Skin of body (tissue), 2 donors: ENCODE measurements around the gene GSTO1. TPM values are rescaled to one million over a fixed set of nuclear protein-coding genes. Genes with fewer than 3 reads are reported as not detected.

ENCODE experiments used
- DNase-seq: peaks from one replicate; lab custom pipeline; 2025; lab: John Stamatoyannopoulos, UW
- total RNA-seq: library from RNA; depleted of rRNA; stranded (reverse); fragments of >200 nt; gene quantifications from one replicate; pipeline ENCODE4 v1.2.3, GENCODE V29; 2014

The GSTO1 gene
- total RNA-seq, 1 donor from 2014 or later: 46.6 TPM

DNA sequence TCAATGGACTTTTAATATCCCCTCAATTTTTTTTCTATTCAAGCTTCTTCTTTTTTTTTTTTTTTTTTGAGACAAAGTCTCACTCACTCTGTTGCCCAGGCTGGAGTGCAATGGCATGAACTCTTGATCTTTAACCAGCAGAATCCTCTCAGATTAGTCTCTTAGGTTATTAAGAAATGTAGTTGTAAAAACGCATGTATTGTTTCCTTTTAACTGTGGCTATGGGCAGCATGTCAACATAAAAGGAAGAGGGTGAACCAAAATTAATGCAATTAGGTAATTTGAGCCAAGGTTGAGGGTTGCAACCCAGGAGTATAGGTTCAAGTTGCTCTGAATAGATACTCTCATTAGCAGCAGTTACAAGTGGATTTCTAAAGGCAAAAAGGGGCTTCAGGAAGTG is 4.3 kb upstream of the GSTO1 start:
- DNase-seq: no peak

DNA sequence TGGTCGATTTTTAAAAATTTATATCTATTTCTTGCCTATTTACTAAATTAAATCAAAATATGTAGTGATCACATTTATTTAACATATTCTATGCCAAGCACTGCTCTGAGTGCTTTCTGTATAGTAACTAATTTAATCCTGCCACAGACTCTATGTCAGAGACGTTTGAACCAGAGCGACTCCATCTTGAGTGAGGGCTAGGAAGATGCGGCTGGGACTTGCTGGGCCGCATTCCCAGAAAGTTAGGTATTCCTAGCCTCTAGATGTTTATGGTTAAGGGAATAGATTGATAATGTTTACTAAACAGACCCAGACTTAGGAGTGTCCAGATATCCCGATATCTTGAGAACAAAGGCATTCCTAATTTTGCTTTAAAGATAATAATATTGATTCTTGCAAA is 3.2 kb upstream of the GSTO1 start:
- DNase-seq: no peak

DNA sequence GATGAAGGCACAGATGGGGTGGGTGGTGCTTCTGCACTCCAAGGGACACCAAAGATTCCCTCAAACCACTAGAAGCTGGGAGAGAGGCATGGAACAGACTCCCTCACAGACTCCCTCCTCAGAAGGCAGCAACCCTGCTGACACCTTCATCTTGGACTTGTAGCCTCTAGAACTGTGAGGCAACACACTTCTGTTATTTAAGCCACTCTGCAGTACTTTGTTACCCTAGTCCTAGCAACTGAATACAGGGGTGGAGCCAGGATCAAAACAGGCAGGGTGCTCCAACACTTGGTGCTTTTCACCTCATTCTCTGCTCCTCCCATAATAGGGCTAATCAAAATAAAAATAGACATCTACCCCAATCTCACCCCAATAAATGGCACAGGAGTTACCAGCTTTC is 2.3 kb upstream of the GSTO1 start:
- no peak for DNase-seq

DNA sequence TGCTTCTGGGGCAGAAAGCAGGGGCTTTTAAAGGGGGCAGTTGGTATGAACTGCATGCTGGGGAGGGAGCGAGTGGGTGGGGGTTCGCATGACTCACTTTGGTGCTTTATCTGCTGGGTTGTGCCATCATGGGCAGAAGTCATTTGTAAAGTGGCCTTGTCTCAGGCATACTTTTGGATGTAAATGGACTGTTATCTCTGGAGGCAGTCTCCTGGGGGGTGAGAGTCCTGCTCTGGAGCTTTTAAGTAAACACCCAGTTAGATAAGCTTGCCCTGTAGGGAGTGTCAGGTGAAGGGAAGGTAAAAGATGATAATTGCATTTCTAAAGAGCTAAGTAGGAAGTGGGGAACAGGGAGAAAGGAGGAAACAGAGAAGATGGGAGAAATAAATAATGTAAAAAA is 1.6 kb upstream of the GSTO1 start:
- no peak for DNase-seq

DNA sequence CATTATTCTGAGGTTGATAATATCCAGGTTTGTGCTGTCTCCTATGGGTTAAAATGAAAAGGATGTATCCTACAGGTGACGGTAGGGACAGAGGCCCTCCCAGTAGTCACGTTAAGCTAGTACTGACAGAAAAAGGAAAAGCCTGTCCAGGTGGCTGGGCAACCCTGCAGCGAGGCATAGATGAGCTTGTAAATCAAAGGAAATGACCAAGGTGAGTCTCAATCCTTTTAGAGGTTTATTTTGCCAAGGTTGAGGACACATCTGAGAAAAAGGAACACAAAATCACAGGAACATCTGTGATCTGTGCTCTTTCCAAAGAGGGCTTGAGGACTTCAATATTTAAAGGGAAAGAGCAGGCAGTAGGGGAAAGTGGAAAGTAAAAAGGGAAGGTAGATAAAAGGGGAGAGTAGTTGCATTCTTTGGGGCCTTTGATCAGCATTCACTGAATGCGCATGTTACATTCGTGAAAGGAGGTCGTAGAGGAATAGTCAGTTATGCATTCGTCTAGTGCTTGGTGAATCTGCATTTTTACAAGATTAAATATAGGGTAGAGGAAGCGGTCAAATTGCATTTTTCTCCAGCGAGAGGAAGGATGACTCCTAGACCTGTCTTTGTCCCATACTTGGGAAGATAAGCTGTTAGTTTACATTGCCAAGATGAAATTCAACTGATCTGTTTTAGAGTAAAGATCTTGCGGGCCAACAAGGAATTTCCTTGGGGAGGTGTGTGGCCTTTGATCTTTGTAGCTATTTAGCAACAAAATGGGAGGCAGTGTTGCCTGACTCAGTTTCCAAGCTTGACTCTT is 884 bp upstream of the GSTO1 start:
- no peak for DNase-seq

DNA sequence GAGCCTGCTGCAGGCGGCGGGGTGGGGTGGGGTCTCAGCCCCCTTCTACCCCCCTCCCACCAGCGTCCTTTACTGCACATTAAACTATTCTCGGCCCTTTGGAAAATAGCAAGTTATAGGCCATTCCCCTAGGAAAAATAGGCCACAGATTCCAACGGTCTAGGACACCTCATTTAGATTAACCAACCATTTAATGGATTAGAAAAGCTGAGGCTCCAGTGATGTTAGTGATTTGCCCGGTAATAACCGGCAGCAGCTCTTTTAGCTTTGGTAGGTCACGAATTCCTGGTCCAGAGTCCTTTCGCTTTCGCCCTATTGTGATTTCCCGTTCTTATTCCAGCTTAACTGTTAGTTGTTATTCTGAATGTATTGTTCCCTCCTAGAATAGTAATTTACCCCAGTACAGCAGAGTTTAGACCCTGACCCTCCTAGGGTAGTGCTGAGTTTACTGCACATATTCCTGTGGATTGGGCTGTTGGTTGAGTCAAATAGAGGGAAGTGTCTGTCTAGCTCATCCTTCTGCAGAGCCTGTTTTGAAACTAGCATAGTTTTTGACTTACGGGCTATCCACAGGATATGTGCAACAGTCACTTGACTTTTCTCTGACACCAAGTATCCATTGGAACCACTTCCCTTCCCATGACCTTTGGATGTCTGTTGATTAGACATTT is 754 bp downstream of the GSTO1 start:
- DNase-seq: peak; percentile 57

DNA sequence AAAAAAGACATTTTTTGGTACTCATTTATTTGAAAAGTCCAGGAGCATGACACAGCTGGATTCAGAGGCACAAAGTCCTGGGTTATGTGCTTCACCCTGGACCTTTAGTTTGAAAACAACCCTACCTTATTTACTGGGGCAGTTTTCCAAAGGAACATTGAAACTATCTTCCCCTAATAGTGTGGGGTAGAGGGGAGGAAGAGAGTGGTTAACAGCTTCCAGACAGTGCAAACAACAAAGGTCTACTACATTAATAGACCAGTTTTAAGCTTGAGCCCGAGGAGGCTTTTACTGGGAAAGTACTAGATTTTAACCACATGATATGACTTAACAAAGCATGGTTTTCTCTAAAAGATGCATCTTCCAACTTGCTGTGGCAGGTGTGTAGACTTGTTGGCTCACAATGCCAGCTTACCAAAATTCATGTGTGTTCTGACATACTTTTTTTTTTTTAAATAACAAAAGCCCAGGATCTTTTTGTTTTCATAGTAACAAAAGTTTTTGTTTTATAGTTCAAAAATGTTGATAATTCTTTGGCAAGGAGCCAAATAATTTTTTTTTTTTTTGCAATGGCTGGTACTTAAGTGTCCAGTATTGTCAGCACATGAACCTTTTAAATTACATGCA is 1.8 kb downstream of the GSTO1 start:
- DNase-seq: no peak

DNA sequence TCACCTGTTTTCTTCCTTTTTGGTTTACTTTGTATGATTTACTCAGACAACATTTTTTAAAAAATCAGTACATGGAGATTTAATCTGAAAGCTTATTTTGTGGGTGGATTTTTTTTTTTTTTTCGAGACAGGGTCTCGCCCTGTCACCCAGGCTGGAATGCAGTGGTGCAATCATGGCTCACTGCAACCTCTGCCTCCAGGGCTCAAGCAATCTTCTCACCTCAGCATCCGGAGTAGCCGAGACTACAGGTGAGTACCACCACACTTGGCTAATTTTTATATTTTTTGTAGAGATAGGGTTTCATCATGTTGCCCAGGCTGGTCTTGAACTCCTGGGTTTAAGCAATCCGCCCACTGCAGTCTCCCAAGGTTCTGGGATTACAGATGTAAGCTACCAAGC is 2.5 kb downstream of the GSTO1 start:
- no peak for DNase-seq

DNA sequence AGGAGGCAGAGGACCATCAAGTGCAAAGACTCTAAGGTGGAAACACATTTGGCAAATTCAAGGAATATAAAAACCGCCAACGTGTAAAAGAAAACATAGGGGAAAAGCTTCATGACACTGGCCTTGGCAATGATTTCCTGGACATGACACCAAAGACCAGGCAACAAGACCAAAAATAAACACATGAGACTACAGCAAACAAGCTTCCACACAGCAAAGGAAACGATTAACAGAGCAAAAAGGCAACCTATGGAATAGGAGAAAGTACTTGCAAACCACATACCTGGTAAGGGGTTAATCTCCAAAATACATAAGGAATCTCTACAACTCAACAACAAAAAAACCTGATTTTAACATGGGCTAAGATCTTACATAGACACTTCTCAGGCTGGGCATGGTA is 3.5 kb downstream of the GSTO1 start:
- no peak for DNase-seq

DNA sequence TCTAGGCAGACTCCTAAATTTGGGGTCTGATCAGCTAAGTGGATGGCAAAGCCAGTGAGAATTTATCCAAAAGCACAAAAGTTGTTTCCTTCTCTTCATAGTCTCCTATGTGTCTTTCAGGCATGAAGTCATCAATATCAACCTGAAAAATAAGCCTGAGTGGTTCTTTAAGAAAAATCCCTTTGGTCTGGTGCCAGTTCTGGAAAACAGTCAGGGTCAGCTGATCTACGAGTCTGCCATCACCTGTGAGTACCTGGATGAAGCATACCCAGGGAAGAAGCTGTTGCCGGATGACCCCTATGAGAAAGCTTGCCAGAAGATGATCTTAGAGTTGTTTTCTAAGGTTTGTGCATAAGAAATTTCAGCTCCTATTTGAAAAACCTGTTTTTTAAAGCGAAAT is 4.8 kb downstream of the GSTO1 start:
- DNase-seq: no peak

DNA sequence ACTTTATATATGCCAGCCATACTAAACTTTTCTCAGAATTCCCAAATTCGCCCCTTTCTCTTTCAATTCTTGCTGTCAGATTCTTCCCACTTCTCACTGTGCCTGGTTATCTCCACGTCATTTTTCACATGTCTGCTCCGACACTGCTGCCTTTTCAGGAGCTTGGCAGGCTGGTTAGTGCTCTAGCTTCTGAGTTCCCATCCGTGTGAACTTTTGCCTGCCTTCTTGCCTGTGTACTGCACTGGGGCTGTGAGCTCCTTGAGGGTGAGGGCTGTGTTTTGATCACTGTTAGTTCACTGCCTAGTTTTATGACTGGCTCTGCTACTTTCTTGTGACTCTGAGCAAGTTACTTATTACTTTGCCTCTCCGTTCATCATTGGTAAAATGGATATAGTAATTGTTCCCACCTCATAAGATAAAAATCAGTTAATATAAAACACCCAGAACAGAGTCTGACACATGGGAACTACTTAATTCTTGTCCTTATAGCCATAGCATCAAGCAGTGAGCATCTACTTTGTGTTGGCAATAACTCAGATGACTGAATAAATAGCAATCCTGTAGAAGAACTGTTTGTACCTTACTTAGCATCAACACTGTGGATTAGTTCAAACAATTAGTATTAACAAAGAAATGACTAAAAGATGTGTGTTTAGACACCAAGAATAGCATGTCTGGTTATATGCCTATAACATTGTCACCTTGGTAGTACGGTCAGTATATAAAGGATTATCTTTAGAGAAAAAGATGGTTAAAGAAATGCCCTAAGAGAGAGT is 5.5 kb downstream of the GSTO1 start:
- no peak for DNase-seq

DNA sequence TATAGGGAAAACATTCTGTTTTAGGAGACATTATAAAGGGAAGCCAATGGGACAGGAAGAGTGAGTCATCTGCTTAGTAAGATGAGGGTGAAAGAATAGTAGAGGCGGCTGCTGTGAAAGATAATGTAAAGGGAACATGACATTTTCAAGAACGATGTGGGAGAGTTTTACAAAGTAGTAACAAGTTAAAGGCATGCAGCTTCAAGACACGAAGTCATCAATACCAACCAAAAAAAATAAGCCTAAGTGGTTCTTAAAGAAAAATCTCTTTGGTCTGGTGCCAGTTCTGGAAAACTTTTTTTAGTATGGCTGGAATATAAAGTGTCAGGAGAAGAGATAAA is 6.1 kb downstream of the GSTO1 start:
- DNase-seq: no peak

DNA sequence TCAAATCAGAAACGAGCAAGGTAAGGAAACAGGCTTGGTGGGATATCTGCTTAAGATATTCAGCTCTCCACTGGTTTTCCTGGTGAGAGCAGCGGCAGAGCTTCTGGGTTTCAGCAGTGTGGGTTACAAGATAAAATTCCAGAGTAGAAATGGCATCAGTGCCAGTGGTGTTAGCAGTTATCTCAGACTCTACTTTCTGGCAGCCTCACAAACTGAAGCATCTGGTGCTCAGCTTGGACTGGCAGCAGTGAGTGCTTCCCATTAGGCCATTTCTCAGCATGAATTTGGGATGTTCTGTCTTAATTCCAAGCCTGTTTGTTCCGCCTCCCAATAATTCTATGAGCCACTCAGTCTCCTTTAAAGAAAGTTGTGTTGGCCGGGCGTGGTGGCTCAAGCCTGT is 7.4 kb downstream of the GSTO1 start:
- no peak for DNase-seq

DNA sequence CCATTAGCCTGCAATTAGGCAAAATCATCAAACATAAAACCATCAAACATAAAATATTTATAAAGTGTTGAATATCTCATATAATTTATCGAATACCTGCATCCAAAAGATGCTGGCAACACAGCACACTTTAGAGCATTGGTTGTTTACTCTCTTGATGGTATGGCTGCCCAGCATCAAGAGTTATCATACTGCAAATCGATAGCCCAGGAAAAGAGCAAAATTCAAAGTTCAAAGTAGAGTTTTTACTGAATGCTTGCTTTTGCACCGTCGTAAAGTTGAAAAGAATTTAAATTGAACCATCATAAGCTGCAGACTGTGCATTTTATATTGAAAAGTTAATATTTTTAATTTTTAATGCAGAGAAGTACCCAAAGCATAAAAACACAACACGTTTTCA is 10.1 kb downstream of the GSTO1 start:
- DNase-seq: no peak

DNA sequence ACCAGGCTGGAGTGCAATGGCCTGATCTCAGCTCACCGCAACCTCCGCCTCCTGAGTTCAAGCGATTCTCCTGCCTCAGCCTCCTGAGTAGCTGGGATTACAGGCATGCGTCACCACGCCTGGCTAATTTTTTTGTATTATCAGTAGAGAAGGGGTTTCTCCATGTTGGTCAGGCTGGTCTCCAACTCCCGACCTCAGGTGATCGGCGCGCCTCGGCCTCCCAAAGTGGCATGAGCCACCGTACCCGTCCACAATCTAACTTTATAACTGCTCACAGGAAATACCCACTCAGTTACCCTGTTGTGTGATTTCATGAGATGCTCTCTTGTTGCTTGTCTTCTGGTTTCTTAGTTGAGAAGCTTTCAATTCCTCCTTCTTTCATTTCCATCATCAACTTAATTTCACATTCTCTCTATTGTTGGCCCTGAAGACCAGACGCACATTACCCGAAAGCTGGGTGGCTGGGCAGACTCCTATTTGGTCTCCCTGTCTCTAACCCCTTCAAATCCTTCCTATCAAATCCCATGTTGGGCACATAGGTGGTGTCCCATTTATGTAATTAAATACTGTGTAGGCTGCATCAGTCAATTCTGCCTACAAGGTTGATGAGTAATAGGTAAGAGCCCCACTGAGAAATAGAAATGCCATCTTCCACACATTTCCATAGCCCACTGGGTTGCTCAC is 13.2 kb downstream of the GSTO1 start:
- no peak for DNase-seq

DNA sequence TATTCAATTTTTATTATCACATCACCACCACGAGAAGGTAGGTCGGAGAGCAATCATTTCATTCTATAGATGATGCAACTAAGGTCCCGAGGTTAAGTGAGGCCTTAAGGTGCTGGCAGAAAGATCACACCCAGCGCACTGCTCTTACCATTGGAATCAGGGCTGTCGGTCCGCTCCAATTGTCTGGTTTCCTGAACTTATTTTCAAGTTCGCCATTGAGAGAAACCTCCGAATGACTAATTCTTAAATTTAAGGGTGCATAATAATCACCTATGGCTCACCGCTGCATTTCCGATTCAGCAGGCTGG is 13.7 kb downstream of the GSTO1 start:
- no peak for DNase-seq

DNA sequence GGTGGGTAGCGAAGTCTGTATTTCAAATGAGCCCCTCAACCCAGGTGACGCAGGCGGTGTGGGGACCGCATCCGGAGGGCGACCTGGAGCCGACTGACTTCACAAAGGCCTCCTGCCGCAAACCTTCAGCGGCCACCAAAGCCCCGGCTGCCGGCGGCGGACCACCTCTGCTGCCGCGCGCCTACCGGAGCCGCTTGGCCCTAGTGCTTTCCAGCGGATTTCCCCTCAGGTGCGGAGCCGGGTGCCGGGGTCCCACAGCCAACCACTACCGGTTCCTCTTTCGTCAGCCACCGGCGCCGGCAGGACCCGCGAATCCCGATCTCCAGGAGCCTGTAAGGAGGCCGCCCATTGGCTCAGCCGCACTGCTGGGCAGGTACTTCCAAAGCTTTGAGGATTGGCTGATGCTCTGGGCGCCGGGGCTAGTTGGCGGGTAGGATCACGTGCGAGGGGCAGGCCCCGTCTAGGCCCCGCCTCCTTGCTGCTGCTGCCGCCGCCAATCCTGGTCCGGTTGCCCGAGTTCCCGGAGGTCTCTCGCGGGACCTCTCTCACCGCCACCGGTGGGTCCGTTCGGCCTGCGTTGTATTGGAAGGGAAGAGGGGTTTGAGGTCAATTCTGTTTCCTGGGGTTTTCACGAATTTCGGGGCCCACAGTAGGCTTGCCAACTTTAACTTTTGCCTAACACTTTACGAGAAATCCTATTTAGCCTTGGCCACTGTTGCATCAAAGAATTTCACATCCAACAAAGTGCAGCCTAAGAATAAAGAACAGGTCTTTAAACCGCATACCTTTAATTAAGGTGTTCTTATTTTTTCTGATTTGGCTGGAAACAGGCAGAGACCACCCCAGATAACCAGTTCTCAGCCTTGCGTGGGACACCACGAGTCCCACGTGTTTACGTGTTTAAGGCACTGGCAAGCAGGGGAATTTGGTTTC is 14.3 kb downstream of the GSTO1 start, which contains the start of gene GSTO2:
GSTO2 (plus strand) TSS at position 472 of the 933 bp plus-strand sequence. CDS start 5,732 bp downstream, outside the sequence.
- DNase-seq: peak; percentile 98

DNA sequence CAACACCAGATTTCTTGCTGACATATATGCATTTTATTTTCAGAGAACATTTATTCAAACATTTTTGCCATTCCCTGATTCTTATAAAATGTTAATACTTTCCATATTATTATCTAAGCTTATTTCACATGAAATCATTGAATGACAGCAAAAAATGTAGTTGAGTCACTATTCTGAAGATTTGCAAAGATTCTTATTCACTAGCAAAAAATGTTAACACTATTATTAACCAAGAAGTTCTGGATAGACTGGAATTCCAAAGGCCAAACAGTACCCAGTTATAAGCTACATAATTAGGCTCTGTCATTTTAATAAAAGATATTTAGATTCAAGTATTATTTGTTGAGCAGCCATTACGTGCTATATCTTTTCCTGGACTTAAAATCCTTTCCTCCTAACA is 18.6 kb downstream of the GSTO1 start:
- DNase-seq: no peak

DNA sequence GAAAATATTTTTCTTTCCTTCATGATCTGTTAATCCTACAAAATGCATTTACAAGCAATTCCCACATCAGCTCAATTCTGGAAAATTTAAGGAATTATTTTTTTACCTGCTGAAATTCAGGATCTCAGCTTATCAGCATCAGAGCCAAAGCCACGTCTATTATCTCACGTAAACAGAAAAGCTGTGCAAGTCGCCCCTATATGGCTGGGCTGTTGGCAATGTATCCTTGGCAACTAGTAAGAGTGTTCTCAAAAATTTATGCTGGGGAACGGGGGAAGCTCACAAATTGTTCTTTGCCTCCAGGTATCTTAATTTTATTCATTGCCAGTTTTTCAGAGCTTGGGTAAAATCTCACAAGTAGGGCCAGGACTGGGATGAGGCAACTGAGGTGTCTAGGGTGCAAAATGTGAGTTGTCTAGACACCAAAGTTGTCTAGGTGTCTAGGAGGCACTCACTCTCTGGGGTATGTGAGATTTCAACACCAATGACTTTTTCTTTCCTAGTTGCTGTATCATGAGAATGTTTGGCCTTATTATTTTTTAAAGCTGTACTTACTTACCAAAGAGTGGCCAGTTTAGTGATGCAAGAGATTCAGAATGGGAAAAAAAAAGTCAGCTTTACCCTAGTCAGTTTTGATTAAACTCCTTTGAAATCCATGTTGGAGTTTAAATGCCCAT is 19.3 kb downstream of the GSTO1 start:
- DNase-seq: no peak
